ENCODE results near the gene ANKRD52.

The ANKRD52 gene
- long read RNA-seq, full-length matches to known transcripts = 3 of 19 reads
- long read RNA-seq, partial matches to known transcripts = 2 of 19 reads
- long read RNA-seq, other reads (novel, unspliced or antisense) = 14 of 19 reads

DNA sequence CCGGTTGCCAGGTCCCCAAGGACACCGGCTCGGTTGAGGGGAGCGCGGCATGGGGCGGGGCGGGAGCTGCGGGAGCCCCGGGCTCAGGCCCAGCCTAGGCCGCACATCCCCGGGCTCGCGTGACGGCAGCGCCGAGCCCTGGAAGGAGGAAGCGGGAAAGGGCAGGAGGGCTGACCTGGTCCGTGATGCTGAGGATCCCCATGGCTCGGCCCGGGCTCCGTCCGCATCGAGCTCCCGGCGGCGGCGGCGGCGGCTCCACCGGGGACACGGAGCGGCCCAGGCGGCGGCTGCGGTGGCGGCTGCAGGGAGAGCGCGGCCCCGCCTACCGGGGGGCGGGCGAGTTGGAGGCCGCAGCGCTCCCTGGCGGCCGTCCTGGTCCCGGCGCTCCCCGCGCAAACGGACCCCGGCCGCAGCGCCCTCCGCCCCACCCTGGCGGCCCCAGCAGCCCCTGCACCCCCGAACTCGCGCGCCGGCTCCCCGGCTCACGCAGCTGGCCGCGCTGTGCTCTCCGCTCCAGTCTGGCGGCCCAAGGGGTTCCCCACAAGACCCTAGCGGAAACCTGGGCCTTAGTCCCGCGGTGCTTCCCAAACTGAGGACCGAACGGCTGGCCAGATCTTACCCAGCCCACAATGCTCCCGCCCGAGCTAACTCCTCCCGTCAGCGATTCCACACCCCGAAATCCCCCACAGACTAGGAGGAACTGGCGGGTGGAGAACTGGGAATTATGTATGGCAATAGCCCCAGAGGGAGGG lies at the start of gene ANKRD52:
Gene ANKRD52, minus strand, starts transcription at position 317 of the 752 bp plus-strand sequence. Its CDS starts 115 bp downstream, at position 202.
- TF ChIP-seq, protein P1, sequence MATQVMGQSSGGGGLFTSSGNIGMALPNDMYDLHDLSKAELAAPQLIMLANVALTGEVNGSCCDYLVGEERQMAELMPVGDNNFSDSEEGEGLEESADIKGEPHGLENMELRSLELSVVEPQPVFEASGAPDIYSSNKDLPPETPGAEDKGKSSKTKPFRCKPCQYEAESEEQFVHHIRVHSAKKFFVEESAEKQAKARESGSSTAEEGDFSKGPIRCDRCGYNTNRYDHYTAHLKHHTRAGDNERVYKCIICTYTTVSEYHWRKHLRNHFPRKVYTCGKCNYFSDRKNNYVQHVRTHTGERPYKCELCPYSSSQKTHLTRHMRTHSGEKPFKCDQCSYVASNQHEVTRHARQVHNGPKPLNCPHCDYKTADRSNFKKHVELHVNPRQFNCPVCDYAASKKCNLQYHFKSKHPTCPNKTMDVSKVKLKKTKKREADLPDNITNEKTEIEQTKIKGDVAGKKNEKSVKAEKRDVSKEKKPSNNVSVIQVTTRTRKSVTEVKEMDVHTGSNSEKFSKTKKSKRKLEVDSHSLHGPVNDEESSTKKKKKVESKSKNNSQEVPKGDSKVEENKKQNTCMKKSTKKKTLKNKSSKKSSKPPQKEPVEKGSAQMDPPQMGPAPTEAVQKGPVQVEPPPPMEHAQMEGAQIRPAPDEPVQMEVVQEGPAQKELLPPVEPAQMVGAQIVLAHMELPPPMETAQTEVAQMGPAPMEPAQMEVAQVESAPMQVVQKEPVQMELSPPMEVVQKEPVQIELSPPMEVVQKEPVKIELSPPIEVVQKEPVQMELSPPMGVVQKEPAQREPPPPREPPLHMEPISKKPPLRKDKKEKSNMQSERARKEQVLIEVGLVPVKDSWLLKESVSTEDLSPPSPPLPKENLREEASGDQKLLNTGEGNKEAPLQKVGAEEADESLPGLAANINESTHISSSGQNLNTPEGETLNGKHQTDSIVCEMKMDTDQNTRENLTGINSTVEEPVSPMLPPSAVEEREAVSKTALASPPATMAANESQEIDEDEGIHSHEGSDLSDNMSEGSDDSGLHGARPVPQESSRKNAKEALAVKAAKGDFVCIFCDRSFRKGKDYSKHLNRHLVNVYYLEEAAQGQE (IDR thresholded peaks at IDR 0.05; ENCODE audit: insufficient replicate concordance, low read depth) = no peak
- TF ChIP-seq, protein P2, sequence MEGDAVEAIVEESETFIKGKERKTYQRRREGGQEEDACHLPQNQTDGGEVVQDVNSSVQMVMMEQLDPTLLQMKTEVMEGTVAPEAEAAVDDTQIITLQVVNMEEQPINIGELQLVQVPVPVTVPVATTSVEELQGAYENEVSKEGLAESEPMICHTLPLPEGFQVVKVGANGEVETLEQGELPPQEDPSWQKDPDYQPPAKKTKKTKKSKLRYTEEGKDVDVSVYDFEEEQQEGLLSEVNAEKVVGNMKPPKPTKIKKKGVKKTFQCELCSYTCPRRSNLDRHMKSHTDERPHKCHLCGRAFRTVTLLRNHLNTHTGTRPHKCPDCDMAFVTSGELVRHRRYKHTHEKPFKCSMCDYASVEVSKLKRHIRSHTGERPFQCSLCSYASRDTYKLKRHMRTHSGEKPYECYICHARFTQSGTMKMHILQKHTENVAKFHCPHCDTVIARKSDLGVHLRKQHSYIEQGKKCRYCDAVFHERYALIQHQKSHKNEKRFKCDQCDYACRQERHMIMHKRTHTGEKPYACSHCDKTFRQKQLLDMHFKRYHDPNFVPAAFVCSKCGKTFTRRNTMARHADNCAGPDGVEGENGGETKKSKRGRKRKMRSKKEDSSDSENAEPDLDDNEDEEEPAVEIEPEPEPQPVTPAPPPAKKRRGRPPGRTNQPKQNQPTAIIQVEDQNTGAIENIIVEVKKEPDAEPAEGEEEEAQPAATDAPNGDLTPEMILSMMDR (IDR thresholded peaks at IDR 0.05; ENCODE audit: insufficient read depth, low read length) = peak; percentile 16
- TF ChIP-seq SPI1 (IDR thresholded peaks at IDR 0.05; ENCODE audit: borderline replicate concordance, low read depth) (no peak), GABPA (IDR thresholded peaks at IDR 0.05; ENCODE audit: low read depth) (no peak), POLR2AphosphoS5 (IDR thresholded peaks at IDR 0.05; ENCODE audit: low read depth) (peak; percentile 35; the same call in 1 of the 2 replicates)
- no peaks in the 10 kb centered on the region for H3K27me3 ChIP-seq (ENCODE audit: insufficient read depth, poor library complexity, severe bottlenecking)
- DNase-seq (ENCODE audit: low read depth in 1 of 2, low spot score in 1 of 2) = peak; percentile 59 to 60
- peak within 1 kb of the TSS; percentile 83 for H3K4me3 ChIP-seq (replicated peaks; ENCODE audit: insufficient read depth, low read length)
- peak within 1 kb of the TSS; percentile 68 for H3K27ac ChIP-seq (replicated peaks)

DNA sequence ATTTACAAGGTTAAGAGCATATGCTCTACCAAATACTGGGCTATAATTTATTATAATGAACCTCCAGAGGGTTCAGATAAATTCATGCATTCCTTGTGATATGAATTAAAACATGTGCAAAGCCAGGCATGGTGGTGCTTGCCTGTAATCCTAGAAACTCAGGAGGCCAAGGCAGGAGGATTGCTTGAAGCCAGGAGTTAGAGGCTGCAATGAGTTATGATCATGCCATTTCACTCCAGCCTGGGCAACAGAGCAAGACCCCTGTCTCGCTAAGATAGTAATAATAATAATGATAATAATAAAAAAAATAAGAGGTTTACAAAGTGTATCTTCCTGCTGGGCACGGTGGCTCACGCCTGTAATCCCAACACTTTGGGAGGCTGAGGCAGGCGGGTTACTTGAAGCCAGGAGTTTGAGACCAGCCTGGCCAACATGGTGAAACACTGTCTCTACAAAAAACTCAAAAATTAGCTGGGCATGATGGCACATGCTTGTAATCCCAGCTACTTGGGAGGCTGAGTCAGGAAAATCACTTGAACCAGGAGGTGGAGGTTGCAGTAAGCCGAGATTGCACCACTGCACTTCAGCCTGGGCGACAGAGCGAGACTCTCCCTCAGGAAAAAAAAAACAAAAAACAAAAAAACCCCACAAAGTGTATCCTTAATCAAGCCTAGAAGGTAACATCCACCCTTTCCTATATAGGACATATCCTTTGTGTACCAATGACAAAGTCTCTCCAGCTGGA lies 49.2 kb upstream of the ANKRD52 start:
- Histone ChIP-seq H3K27me3 (ENCODE audit: insufficient read depth, poor library complexity, severe bottlenecking) (no peaks in the 10 kb centered on the region), H3K27ac (replicated peaks) (no peak overlapping the region), H3K4me3 (replicated peaks; ENCODE audit: insufficient read depth, low read length) (no peak overlapping the region)
- DNase-seq (ENCODE audit: low read depth in 1 of 2, low spot score in 1 of 2) = no peak
- TF ChIP-seq, protein P2 (IDR thresholded peaks at IDR 0.05; ENCODE audit: insufficient read depth, low read length) = no peak
- TF ChIP-seq POLR2AphosphoS5 (IDR thresholded peaks at IDR 0.05; ENCODE audit: low read depth) (no peak), GABPA (IDR thresholded peaks at IDR 0.05; ENCODE audit: low read depth) (no peak)

DNA sequence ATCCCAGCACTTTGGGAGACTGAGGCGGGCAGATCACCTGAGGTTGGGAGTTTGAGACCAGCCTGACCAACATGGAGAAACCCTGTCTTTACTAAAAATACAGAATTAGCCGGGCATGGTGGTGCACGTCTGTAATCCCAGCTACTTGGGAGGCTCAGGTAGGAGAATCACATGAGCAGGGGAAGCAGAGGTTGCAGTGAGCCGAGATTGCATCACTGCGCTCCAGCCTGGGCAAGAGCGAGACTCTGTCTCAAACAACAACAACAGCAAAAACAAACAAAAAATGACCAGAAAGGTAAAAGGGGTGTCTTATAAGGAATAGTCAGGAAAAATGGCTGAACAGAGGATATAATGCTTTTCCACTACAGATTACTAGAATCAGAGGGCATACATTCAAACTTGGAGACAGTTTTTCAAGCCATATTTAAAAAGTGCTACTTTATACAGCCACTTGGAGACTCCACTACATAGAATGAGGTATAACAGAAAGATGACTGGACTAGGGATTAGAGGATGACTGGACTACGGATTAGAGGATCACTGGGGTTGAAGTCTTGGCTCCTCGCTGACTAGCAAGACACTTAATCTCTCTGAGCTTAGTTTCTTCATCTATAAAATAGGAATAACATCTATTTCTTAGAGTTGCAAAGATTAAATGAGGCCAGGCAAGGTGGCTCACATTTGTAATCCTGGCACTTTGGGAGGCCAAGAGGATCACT lies 46.8 kb upstream of the ANKRD52 start:
- TF ChIP-seq POLR2AphosphoS5 (IDR thresholded peaks at IDR 0.05; ENCODE audit: low read depth) (no peak), GABPA (IDR thresholded peaks at IDR 0.05; ENCODE audit: low read depth) (no peak)
- Histone ChIP-seq H3K27ac (replicated peaks) (no peak overlapping the region), H3K4me3 (replicated peaks; ENCODE audit: insufficient read depth, low read length) (no peak overlapping the region), H3K27me3 (ENCODE audit: insufficient read depth, poor library complexity, severe bottlenecking) (no peaks in the 10 kb centered on the region)
- DNase-seq (ENCODE audit: low read depth in 1 of 2, low spot score in 1 of 2) = no peak

DNA sequence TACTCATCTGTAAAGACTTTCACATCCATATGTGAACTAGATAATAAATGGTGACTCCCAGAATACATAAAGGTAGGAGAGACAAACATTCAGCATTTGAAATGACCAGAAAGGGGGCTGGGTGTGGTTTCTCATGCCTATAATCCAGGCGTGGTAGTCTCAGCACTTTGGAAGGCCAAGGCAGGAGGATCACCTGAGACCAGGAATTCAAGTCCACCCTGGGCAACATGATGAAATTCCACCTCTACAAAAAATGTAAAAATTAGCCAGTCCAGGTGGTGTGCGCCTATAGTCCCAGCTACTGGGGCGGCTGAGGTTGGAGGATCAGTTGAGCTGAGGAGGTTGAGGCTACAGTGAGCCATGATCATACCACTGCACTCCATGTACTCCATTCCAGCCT lies 46.1 kb upstream of the ANKRD52 start:
- H3K27ac ChIP-seq (replicated peaks) = no peak overlapping the region
- H3K4me3 ChIP-seq (replicated peaks; ENCODE audit: insufficient read depth, low read length) = no peak overlapping the region
- TF ChIP-seq POLR2AphosphoS5 (IDR thresholded peaks at IDR 0.05; ENCODE audit: low read depth) (no peak), SPI1 (IDR thresholded peaks at IDR 0.05; ENCODE audit: borderline replicate concordance, low read depth) (no peak), GABPA (IDR thresholded peaks at IDR 0.05; ENCODE audit: low read depth) (no peak)
- TF ChIP-seq, protein P2 (IDR thresholded peaks at IDR 0.05; ENCODE audit: insufficient read depth, low read length) = no peak
- TF ChIP-seq, protein P1 (IDR thresholded peaks at IDR 0.05; ENCODE audit: insufficient replicate concordance, low read depth) = no peak
- H3K27me3 ChIP-seq (ENCODE audit: insufficient read depth, poor library complexity, severe bottlenecking) = no peaks in the 10 kb centered on the region
- DNase-seq (ENCODE audit: low read depth in 1 of 2, low spot score in 1 of 2) = no peak
